ENCODE measurements around the gene SLC35F6.
"Not testable (repeated sequence)": the region's sequence is repeated elsewhere in the genome, so short reads cannot be mapped to it uniquely, and the experiment has no call there.

Gene SLC35F6

GRCh38 chr2:26782876-26783704 lies 19.0 kb downstream of the SLC35F6 start:
- no peak overlapping the region for H3K9ac ChIP-seq (ENCODE audit: low read length)
- H3K4me1 ChIP-seq (ENCODE audit: control insufficient read depth, insufficient read depth, low read length), result peaks cover 30% of the 10 kb centered on the region

GRCh38 chr2:26784570-26785234 lies 20.6 kb downstream of the SLC35F6 start:
- no peaks in the 10 kb centered on the region for H3K27me3 ChIP-seq (ENCODE audit: control insufficient read depth, insufficient read depth, low read length)
- H3K9me3 ChIP-seq (ENCODE audit: control insufficient read depth, low read length), result no peaks in the 10 kb centered on the region
- no peak overlapping the region for H3K9ac ChIP-seq (ENCODE audit: low read length)
- peaks cover 10% of the 10 kb centered on the region for H3K36me3 ChIP-seq (ENCODE audit: control insufficient read depth, insufficient read depth, low read length)
- H3K4me1 ChIP-seq (ENCODE audit: control insufficient read depth, insufficient read depth, low read length), result peaks cover 21% of the 10 kb centered on the region
- H3K4me3 ChIP-seq (ENCODE audit: low read length), result no peak overlapping the region

More at GRCh38 chr2:26782876-26783704, 19.0 kb downstream of the SLC35F6 start:
- no peak overlapping the region for H3K4me3 ChIP-seq (ENCODE audit: low read length)
- peaks cover 15% of the 10 kb centered on the region for H3K36me3 ChIP-seq (ENCODE audit: control insufficient read depth, insufficient read depth, low read length)
- no peaks in the 10 kb centered on the region for H3K9me3 ChIP-seq (ENCODE audit: control insufficient read depth, low read length)
- no peaks in the 10 kb centered on the region for H3K27me3 ChIP-seq (ENCODE audit: control insufficient read depth, insufficient read depth, low read length)

- Histone ChIP-seq H3K4me1 (ENCODE audit: control insufficient read depth, insufficient read depth, low read length) (peaks cover 21% of the 10 kb centered on the region), H3K9me3 (ENCODE audit: control insufficient read depth, low read length) (no peaks in the 10 kb centered on the region), H3K4me3 (ENCODE audit: low read length) (no peak within 1 kb of the TSS), H3K9ac (ENCODE audit: low read length) (peak within 1 kb of the TSS; percentile 52), H3K27me3 (ENCODE audit: control insufficient read depth, insufficient read depth, low read length) (no peaks in the 10 kb centered on the region), H3K36me3 (ENCODE audit: control insufficient read depth, insufficient read depth, low read length) (peaks cover under 1% of the 10 kb centered on the region)
These were observed 21.5 kb downstream of the SLC35F6 start, which contains the start of gene CENPA for GRCh38 chr2:26785431-26786206. Gene CENPA (plus strand): TSS chr2:26786056. CDS start chr2:26786197, 141 bp downstream.

- H3K9me3 ChIP-seq (ENCODE audit: control insufficient read depth, low read length), result no peaks in the 10 kb centered on the region
- no peaks in the 10 kb centered on the region for H3K27me3 ChIP-seq (ENCODE audit: control insufficient read depth, insufficient read depth, low read length)
- peaks cover 21% of the 10 kb centered on the region for H3K4me1 ChIP-seq (ENCODE audit: control insufficient read depth, insufficient read depth, low read length)
- H3K4me3 ChIP-seq (ENCODE audit: low read length), result no peak overlapping the region
- H3K36me3 ChIP-seq (ENCODE audit: control insufficient read depth, insufficient read depth, low read length), result no peaks in the 10 kb centered on the region
- H3K9ac ChIP-seq (ENCODE audit: low read length), result peak overlapping the region; percentile 52
These were observed 22.3 kb downstream of the SLC35F6 start for GRCh38 chr2:26786207-26787028.

GRCh38 chr2:26792720-26793119 lies 28.6 kb downstream of the SLC35F6 start:
- no peaks in the 10 kb centered on the region for H3K27me3 ChIP-seq (ENCODE audit: control insufficient read depth, insufficient read depth, low read length)
- H3K4me3 ChIP-seq (ENCODE audit: low read length), result no peak overlapping the region

GRCh38 chr2:26793518-26793917 lies 29.4 kb downstream of the SLC35F6 start:
- no peak overlapping the region for H3K4me3 ChIP-seq (ENCODE audit: low read length)
- no peaks in the 10 kb centered on the region for H3K27me3 ChIP-seq (ENCODE audit: control insufficient read depth, insufficient read depth, low read length)
- no peaks in the 10 kb centered on the region for H3K36me3 ChIP-seq (ENCODE audit: control insufficient read depth, insufficient read depth, low read length)
- H3K4me1 ChIP-seq (ENCODE audit: control insufficient read depth, insufficient read depth, low read length), result no peaks in the 10 kb centered on the region
- no peak overlapping the region for H3K9ac ChIP-seq (ENCODE audit: low read length)
- H3K9me3 ChIP-seq (ENCODE audit: control insufficient read depth, low read length), result no peaks in the 10 kb centered on the region

More at GRCh38 chr2:26792720-26793119, 28.6 kb downstream of the SLC35F6 start:
- no peaks in the 10 kb centered on the region for H3K36me3 ChIP-seq (ENCODE audit: control insufficient read depth, insufficient read depth, low read length)
- H3K4me1 ChIP-seq (ENCODE audit: control insufficient read depth, insufficient read depth, low read length), result no peaks in the 10 kb centered on the region
- no peak overlapping the region for H3K9ac ChIP-seq (ENCODE audit: low read length)
- H3K9me3 ChIP-seq (ENCODE audit: control insufficient read depth, low read length), result no peaks in the 10 kb centered on the region

GRCh38 chr2:26795135-26795534 lies 31.1 kb downstream of the SLC35F6 start:
- H3K4me1 ChIP-seq (ENCODE audit: control insufficient read depth, insufficient read depth, low read length); H3K27me3 ChIP-seq (ENCODE audit: control insufficient read depth, insufficient read depth, low read length); H3K4me3 ChIP-seq (ENCODE audit: low read length); H3K9me3 ChIP-seq (ENCODE audit: control insufficient read depth, low read length); H3K9ac ChIP-seq (ENCODE audit: low read length); H3K36me3 ChIP-seq (ENCODE audit: control insufficient read depth, insufficient read depth, low read length): not testable (repeated sequence)

- no peak overlapping the region for H3K9ac ChIP-seq (ENCODE audit: low read length)
These were observed 37.2 kb downstream of the SLC35F6 start for GRCh38 chr2:26801328-26801727.

GRCh38 chr2:26801796-26802195 lies 37.7 kb downstream of the SLC35F6 start:
- Histone ChIP-seq H3K4me3 (ENCODE audit: low read length) (no peak overlapping the region), H3K36me3 (ENCODE audit: control insufficient read depth, insufficient read depth, low read length) (no peaks in the 10 kb centered on the region), H3K9me3 (ENCODE audit: control insufficient read depth, low read length) (no peaks in the 10 kb centered on the region), H3K4me1 (ENCODE audit: control insufficient read depth, insufficient read depth, low read length) (no peaks in the 10 kb centered on the region), H3K27me3 (ENCODE audit: control insufficient read depth, insufficient read depth, low read length) (no peaks in the 10 kb centered on the region), H3K9ac (ENCODE audit: low read length) (no peak overlapping the region)

More at GRCh38 chr2:26801328-26801727, 37.2 kb downstream of the SLC35F6 start:
- H3K27me3 ChIP-seq (ENCODE audit: control insufficient read depth, insufficient read depth, low read length), result no peaks in the 10 kb centered on the region
- H3K36me3 ChIP-seq (ENCODE audit: control insufficient read depth, insufficient read depth, low read length), result no peaks in the 10 kb centered on the region
- H3K9me3 ChIP-seq (ENCODE audit: control insufficient read depth, low read length), result no peaks in the 10 kb centered on the region
- no peaks in the 10 kb centered on the region for H3K4me1 ChIP-seq (ENCODE audit: control insufficient read depth, insufficient read depth, low read length)
- H3K4me3 ChIP-seq (ENCODE audit: low read length), result no peak overlapping the region

- H3K4me3 ChIP-seq (ENCODE audit: low read length), result no peak overlapping the region
- no peaks in the 10 kb centered on the region for H3K36me3 ChIP-seq (ENCODE audit: control insufficient read depth, insufficient read depth, low read length)
- no peaks in the 10 kb centered on the region for H3K27me3 ChIP-seq (ENCODE audit: control insufficient read depth, insufficient read depth, low read length)
- H3K4me1 ChIP-seq (ENCODE audit: control insufficient read depth, insufficient read depth, low read length), result no peaks in the 10 kb centered on the region
- H3K9me3 ChIP-seq (ENCODE audit: control insufficient read depth, low read length), result no peaks in the 10 kb centered on the region
- no peak overlapping the region for H3K9ac ChIP-seq (ENCODE audit: low read length)
These were observed 41.2 kb downstream of the SLC35F6 start for GRCh38 chr2:26805241-26805676.

- no peaks in the 10 kb centered on the region for H3K36me3 ChIP-seq (ENCODE audit: control insufficient read depth, insufficient read depth, low read length)
- no peaks in the 10 kb centered on the region for H3K9me3 ChIP-seq (ENCODE audit: control insufficient read depth, low read length)
- no peak overlapping the region for H3K9ac ChIP-seq (ENCODE audit: low read length)
- H3K4me3 ChIP-seq (ENCODE audit: low read length), result no peak overlapping the region
- H3K27me3 ChIP-seq (ENCODE audit: control insufficient read depth, insufficient read depth, low read length), result peaks cover 7% of the 10 kb centered on the region
- H3K4me1 ChIP-seq (ENCODE audit: control insufficient read depth, insufficient read depth, low read length), result no peaks in the 10 kb centered on the region
These were observed 43.8 kb downstream of the SLC35F6 start for GRCh38 chr2:26807788-26808460.
